ENCODE data around the gene CCNB2. TPM values are rescaled to one million over a fixed set of nuclear protein-coding genes. Genes with fewer than 3 reads are reported as not detected.

The CCNB2 gene
- total and polyA plus RNA-seq, 2 donors (not counting 1 experiment from before 2014, with no cell fraction given), result 18.5 to 19.3 TPM

DNA sequence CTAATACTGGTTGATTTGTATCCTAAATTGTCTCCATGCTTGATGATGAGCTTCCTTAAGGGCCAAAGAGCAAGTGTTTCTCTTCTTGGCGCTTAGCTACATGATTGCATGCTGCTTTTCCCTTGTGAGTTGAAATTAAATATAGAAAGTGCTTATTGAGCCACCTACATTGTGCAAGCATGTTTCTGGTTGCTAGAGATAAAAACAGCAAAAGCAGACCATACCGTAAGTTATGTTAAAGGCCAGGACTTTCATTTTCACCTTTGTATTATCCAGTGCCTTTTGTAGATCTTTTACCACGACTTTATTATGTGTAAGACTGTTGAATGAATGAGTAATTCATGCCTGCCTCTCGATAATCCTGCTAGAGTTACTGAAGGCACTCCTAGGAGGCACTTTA is 41.9 kb upstream of the CCNB2 start:
- TF ChIP-seq, protein P1, sequence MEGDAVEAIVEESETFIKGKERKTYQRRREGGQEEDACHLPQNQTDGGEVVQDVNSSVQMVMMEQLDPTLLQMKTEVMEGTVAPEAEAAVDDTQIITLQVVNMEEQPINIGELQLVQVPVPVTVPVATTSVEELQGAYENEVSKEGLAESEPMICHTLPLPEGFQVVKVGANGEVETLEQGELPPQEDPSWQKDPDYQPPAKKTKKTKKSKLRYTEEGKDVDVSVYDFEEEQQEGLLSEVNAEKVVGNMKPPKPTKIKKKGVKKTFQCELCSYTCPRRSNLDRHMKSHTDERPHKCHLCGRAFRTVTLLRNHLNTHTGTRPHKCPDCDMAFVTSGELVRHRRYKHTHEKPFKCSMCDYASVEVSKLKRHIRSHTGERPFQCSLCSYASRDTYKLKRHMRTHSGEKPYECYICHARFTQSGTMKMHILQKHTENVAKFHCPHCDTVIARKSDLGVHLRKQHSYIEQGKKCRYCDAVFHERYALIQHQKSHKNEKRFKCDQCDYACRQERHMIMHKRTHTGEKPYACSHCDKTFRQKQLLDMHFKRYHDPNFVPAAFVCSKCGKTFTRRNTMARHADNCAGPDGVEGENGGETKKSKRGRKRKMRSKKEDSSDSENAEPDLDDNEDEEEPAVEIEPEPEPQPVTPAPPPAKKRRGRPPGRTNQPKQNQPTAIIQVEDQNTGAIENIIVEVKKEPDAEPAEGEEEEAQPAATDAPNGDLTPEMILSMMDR (conservative IDR thresholded peaks at IDR 0.05 in 1 of 2, IDR thresholded peaks at IDR 0.05 in 1 of 2; ENCODE audit: low read depth in 1 of 2, low read length in 2 of 2), result no peak
- TF ChIP-seq EZH2 (IDR thresholded peaks at IDR 0.05; ENCODE audit: low read length, missing control alignments), result no peak
- DNase-seq (ENCODE audit: low read depth in 2 of 2), result no peak
- Histone ChIP-seq H3K4me3 (replicated peaks in 1 of 4; ENCODE audit: control extremely low read depth in 1 of 4, insufficient read depth in 1 of 4, low read depth in 3 of 4, low read length in 4 of 4) (no peak overlapping the region), H3K79me2 (ENCODE audit: control insufficient read depth, insufficient read depth, low read length) (no peaks in the 10 kb centered on the region), H2AFZ (ENCODE audit: low read length) (no peak overlapping the region), H3K36me3 (ENCODE audit: control insufficient read depth, insufficient read depth, low read length) (peaks cover 5% of the 10 kb centered on the region), H3K4me2 (ENCODE audit: extremely low read depth, insufficient read depth, low read length) (no peak overlapping the region), H4K20me1 (ENCODE audit: control insufficient read depth, extremely low read depth, insufficient read depth, low read length) (no peaks in the 10 kb centered on the region), H3K4me1 (ENCODE audit: control insufficient read depth, extremely low read depth, insufficient read depth, low read length) (no peaks in the 10 kb centered on the region), H3K9ac (ENCODE audit: insufficient read depth, low read length) (no peak overlapping the region), H3K9me3 (ENCODE audit: control insufficient read depth, insufficient read depth, low read depth, low read length) (no peaks in the 10 kb centered on the region), H3K27me3 (ENCODE audit: control insufficient read depth, insufficient read depth, low read length) (no peaks in the 10 kb centered on the region), H3K27ac (ENCODE audit: insufficient read depth, low read length) (no peak overlapping the region)

DNA sequence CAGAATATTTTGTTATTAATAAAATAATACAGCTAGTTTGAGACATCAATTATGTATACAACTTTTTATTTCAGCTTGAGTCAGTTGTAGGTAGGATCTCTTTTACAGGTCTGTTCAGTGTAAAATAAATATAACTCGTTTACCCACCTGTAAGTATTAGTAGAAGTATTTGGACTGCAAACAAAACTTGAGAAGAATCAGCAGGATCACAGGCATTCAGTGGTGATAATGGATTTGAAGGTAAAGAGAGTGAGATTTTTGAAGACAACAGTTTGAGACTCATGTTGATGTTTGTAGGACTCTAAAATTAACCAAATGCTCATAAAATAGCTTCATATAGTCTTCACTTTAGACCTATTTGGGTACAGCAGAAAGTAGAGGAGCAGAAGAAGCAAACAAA is 35.5 kb upstream of the CCNB2 start:
- H3K27ac ChIP-seq (ENCODE audit: insufficient read depth, low read length), result no peak overlapping the region
- H3K4me2 ChIP-seq (ENCODE audit: extremely low read depth, insufficient read depth, low read length), result no peak overlapping the region
- no peaks in the 10 kb centered on the region for H3K79me2 ChIP-seq (ENCODE audit: control insufficient read depth, insufficient read depth, low read length)
- TF ChIP-seq, protein P1 (conservative IDR thresholded peaks at IDR 0.05 in 1 of 2, IDR thresholded peaks at IDR 0.05 in 1 of 2; ENCODE audit: low read depth in 1 of 2, low read length in 2 of 2), result no peak
- H3K9me3 ChIP-seq (ENCODE audit: control insufficient read depth, insufficient read depth, low read depth, low read length), result no peaks in the 10 kb centered on the region
- no peaks in the 10 kb centered on the region for H3K4me1 ChIP-seq (ENCODE audit: control insufficient read depth, extremely low read depth, insufficient read depth, low read length)
- DNase-seq (ENCODE audit: low read depth in 2 of 2), result no peak
- peaks cover 1% of the 10 kb centered on the region for H3K36me3 ChIP-seq (ENCODE audit: control insufficient read depth, insufficient read depth, low read length)
- H3K27me3 ChIP-seq (ENCODE audit: control insufficient read depth, insufficient read depth, low read length), result no peaks in the 10 kb centered on the region
- no peak overlapping the region for H3K9ac ChIP-seq (ENCODE audit: insufficient read depth, low read length)
- H4K20me1 ChIP-seq (ENCODE audit: control insufficient read depth, extremely low read depth, insufficient read depth, low read length), result no peaks in the 10 kb centered on the region
- no peak overlapping the region for H3K4me3 ChIP-seq (replicated peaks in 1 of 4; ENCODE audit: control extremely low read depth in 1 of 4, insufficient read depth in 1 of 4, low read depth in 3 of 4, low read length in 4 of 4)
- H2AFZ ChIP-seq (ENCODE audit: low read length), result no peak overlapping the region

DNA sequence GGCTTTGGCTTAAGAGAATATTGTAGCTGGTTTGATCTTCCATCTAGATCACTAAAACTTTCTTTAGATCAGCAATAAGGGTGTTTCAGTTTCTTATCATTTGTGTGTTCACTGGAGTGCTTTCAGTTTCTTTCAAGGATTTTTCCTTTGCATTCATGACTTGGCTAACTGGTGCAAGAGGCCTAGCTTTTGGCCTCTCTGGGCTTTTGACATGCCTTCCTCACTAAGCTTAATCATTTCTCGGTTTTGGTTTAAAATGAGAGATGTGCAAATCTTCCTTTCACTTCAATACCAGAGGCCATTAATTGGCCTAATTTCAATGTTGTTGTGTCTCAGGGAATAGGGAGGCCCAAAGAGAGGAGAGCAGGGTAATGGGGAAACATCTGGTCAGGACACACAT is 30.3 kb upstream of the CCNB2 start:
- Histone ChIP-seq H3K9me3 (ENCODE audit: control insufficient read depth, insufficient read depth, low read depth, low read length) (no peaks in the 10 kb centered on the region), H3K9ac (ENCODE audit: insufficient read depth, low read length) (no peak overlapping the region), H3K27ac (ENCODE audit: insufficient read depth, low read length) (no peak overlapping the region), H3K4me3 (replicated peaks in 1 of 4; ENCODE audit: control extremely low read depth in 1 of 4, insufficient read depth in 1 of 4, low read depth in 3 of 4, low read length in 4 of 4) (no peak overlapping the region), H2AFZ (ENCODE audit: low read length) (no peak overlapping the region), H3K27me3 (ENCODE audit: control insufficient read depth, insufficient read depth, low read length) (no peaks in the 10 kb centered on the region), H3K4me1 (ENCODE audit: control insufficient read depth, extremely low read depth, insufficient read depth, low read length) (no peaks in the 10 kb centered on the region), H4K20me1 (ENCODE audit: control insufficient read depth, extremely low read depth, insufficient read depth, low read length) (no peaks in the 10 kb centered on the region), H3K36me3 (ENCODE audit: control insufficient read depth, insufficient read depth, low read length) (no peaks in the 10 kb centered on the region), H3K4me2 (ENCODE audit: extremely low read depth, insufficient read depth, low read length) (no peak overlapping the region), H3K79me2 (ENCODE audit: control insufficient read depth, insufficient read depth, low read length) (no peaks in the 10 kb centered on the region)
- no peak for TF ChIP-seq EZH2 (IDR thresholded peaks at IDR 0.05; ENCODE audit: low read length, missing control alignments)
- TF ChIP-seq, protein P1 (conservative IDR thresholded peaks at IDR 0.05 in 1 of 2, IDR thresholded peaks at IDR 0.05 in 1 of 2; ENCODE audit: low read depth in 1 of 2, low read length in 2 of 2), result no peak
- DNase-seq (ENCODE audit: low read depth in 2 of 2), result no peak
